Right lobe of liver (tissue), 6 donors: Measurements from ENCODE around the gene SERPINB13. TPM values are rescaled to one million over a fixed set of nuclear protein-coding genes. Genes with fewer than 3 reads are reported as not detected.

Experiments
- ATAC-seq, 4 donors: fragments of 200-7000 bp; cut with Tn5 transposase; one replicate each; pipeline ENCODE4 v1.9.1; 2020; ENCODE audit warnings: mild to moderate bottlenecking in 4 of 4, moderate library complexity in 4 of 4
- DNase-seq, 3 donors: peaks; one replicate each; pipeline ENCODE4 v3.0.0-alpha.2; 2020
- H3K27ac ChIP-seq, 3 donors: fragments of 200-600 bp; one replicate each; pipeline ENCODE4 v1.8.0; 2022
- H3K27me3 ChIP-seq, 2 donors: fragments of 200-600 bp; one replicate each; pipeline ENCODE4 v1.8.0; 2022
- H3K36me3 ChIP-seq, 4 donors: fragments of 200-600 bp; sonication (generic) in 1 of 4; one replicate each; pipeline versions ENCODE4 v1.5.1 to v1.8.0; 2017 to 2022; ENCODE audit warnings: control low read depth in 1 of 4
- H3K4me1 ChIP-seq, 4 donors: fragments of 200-600 bp; sonication (generic) in 1 of 4; one replicate each; pipeline versions ENCODE4 v1.5.1 to v1.8.0; 2017 to 2022; ENCODE audit warnings: control low read depth in 1 of 4
- H3K4me3 ChIP-seq, 3 donors: fragments of 200-600 bp; one replicate each; pipeline ENCODE4 v1.8.0; 2022
- H3K9me3 ChIP-seq, 4 donors: fragments of 200-600 bp; sonication (generic) in 1 of 4; one replicate each; pipeline versions ENCODE4 v1.5.1 to v1.8.0; 2017 to 2022; ENCODE audit warnings: control low read depth in 1 of 4
- POLR2A ChIP-seq: fragments of 450-650 bp; IDR thresholded peaks from one replicate; pipeline ENCODE4 v1.6.1; 2017; ENCODE audit warnings: antibody characterized with exemption, mild to moderate bottlenecking
- WGBS: methylation state at CpG from one replicate; pipeline ENCODE4 v1.1.6; 2018; ENCODE audit warnings: low coverage, low lambda C conversion rate; ENCODE audit not compliant: insufficient coverage; ENCODE audit errors: missing lambda C conversion rate; 5-methylcytosine and 5-hydroxymethylcytosine counted together
- intact Hi-C, 2 donors: fragments of 100-400 bp; cut with DNase I; formaldehyde crosslinking; loops; one replicate each; pipeline versions ENCODE4 v1.11.2 to v1.14.1; 2022
- total RNA-seq, 6 experiments: library from RNA; depleted of rRNA in 2 of 6; stranded (reverse); fragments of >200 nt in 2 of 6; fragmentation: NEBNext Ultra II Directional in 3 of 6; extraction: Animal tissue kit (Norgen Biotek cat#: 25700) in 3 of 6; gene quantifications; one replicate each; pipeline versions ENCODE4 v1.1.0 to v1.2.4, GENCODE V29; 2016 to 2023
- TF ChIP-seq, protein P1 (sequence below), 4 donors: fragments of 200-600 bp in 3 of 4; fragments of 450-650 bp in 1 of 4; IDR thresholded peaks; one replicate each; pipeline versions ENCODE4 v1.5.1 to v1.8.0; 2016 to 2022; ENCODE audit warnings: antibody characterized with exemption in 4 of 4, mild to moderate bottlenecking in 2 of 4
- donor health status: DM: no; HTN: yes; CAD: no.
- donor health status: DM: no; HTN: no; CAD: no.
- donor health status: DM: no; HTN: no; CAD: no.
- donor health status: DM: no; HTN: yes; CAD: no.
- donor health status: DM: no; HTN: yes; CAD: no.

The SERPINB13 gene
- total RNA-seq, 6 experiments from 2014 or later = not detected

DNA sequence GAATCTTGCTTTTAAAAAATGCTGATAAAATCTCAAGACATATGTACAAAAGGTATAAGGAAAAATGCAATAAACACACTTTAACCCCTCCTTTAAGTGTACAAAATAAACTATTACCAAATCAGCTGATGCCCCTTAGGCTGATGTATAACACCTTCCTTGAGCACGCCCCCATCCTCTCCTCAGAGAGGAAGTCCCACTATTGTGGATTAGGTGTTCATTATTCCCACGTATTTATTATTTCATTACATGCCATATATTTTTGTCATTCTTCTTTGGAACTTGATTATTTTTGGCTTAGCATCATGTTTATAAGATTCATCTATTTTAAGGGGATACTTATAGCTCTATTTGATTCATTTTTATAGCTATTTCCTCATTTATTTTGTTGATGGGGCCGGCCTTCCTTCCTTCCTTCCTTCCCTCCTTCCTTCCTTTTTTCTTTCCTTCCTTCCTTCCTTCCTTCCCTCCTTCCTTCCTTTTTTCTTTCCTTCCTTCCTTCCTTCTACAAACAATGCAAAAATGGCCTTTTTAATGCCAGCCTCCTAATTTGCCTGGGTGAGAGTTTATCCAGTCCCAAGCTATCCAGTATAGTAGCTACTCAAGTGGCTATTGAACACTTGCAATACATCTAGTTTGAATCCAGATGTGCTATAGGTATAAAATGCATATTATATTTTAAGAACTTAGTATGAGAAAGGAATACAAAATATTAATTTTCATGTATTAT lies 4.0 kb downstream of the SERPINB13 start:
- intact Hi-C loops = no loop called here
- Histone ChIP-seq H3K4me3 (no peak overlapping the region), H3K4me1 (no peaks in the 10 kb centered on the region), H3K9me3 (no peaks in the 10 kb centered on the region), H3K27me3 (no peaks in the 10 kb centered on the region), H3K27ac (no peak overlapping the region), H3K36me3 (no peaks in the 10 kb centered on the region)
- no peak for ATAC-seq
- DNase-seq = no peak
- WGBS = 72% methylated on average over 3 of the region's 3 CpGs
- TF ChIP-seq POLR2A = no peak
- TF ChIP-seq, protein P1, sequence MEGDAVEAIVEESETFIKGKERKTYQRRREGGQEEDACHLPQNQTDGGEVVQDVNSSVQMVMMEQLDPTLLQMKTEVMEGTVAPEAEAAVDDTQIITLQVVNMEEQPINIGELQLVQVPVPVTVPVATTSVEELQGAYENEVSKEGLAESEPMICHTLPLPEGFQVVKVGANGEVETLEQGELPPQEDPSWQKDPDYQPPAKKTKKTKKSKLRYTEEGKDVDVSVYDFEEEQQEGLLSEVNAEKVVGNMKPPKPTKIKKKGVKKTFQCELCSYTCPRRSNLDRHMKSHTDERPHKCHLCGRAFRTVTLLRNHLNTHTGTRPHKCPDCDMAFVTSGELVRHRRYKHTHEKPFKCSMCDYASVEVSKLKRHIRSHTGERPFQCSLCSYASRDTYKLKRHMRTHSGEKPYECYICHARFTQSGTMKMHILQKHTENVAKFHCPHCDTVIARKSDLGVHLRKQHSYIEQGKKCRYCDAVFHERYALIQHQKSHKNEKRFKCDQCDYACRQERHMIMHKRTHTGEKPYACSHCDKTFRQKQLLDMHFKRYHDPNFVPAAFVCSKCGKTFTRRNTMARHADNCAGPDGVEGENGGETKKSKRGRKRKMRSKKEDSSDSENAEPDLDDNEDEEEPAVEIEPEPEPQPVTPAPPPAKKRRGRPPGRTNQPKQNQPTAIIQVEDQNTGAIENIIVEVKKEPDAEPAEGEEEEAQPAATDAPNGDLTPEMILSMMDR (IDR thresholded peaks at IDR 0.05) = no peak

DNA sequence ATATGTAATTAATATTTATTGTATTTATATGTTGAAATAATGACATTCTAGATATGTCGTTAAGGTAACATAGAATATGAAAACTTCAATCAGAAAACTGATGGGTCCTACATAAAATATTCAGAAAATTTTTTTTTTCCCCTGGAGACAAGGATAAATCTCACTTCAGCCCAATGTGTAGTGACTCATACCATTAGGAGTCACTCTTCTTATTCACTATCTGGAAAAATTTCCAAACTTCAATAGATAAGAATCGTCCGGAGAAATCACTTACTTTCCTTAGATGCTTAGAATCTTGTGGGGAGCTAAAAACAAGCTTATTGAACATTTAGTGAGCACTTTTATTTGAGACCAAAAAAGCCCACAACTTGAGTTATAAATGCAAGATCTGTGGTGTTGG lies 4.6 kb downstream of the SERPINB13 start:
- no peaks in the 10 kb centered on the region for H3K4me1 ChIP-seq
- H3K27me3 ChIP-seq = no peaks in the 10 kb centered on the region
- intact Hi-C loops = no loop called here
- no peaks in the 10 kb centered on the region for H3K9me3 ChIP-seq
- H3K36me3 ChIP-seq = no peaks in the 10 kb centered on the region
- ATAC-seq = no peak
- no peak overlapping the region for H3K4me3 ChIP-seq
- 57% methylated on average over 3 of the region's 3 CpGs for WGBS
- no peak overlapping the region for H3K27ac ChIP-seq
- DNase-seq = no peak
- no peak for TF ChIP-seq POLR2A
- TF ChIP-seq, protein P1 (IDR thresholded peaks at IDR 0.05) = no peak

DNA sequence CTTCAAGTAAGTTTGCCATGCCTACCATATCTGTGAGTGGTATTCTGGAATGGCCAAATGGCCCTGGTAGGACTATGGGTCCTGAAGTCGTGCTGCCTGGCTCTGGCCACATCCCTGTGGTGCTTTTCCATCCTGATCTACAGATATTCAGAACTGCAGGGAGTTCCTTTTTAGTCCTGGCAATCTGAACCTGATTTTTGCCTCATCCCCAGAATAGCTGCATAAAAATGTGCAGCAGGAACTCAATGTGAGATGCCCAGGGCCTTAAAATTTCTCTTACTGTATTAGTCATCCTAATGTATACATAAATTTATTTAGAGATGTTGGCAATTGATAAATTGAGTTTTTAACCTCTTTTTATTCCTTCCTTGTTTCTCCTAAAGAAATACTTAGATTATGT lies 5.3 kb downstream of the SERPINB13 start:
- no peak overlapping the region for H3K4me3 ChIP-seq
- no peak overlapping the region for H3K27ac ChIP-seq
- H3K36me3 ChIP-seq = no peaks in the 10 kb centered on the region
- H3K4me1 ChIP-seq = no peaks in the 10 kb centered on the region
- TF ChIP-seq, protein P1 (IDR thresholded peaks at IDR 0.05) = no peak
- no peak for TF ChIP-seq POLR2A
- 60% methylated on average over 1 of the region's 1 CpG for WGBS
- no peaks in the 10 kb centered on the region for H3K27me3 ChIP-seq
- DNase-seq (no peak), ATAC-seq (no peak)
- intact Hi-C loops = no loop called here
- H3K9me3 ChIP-seq = no peaks in the 10 kb centered on the region

DNA sequence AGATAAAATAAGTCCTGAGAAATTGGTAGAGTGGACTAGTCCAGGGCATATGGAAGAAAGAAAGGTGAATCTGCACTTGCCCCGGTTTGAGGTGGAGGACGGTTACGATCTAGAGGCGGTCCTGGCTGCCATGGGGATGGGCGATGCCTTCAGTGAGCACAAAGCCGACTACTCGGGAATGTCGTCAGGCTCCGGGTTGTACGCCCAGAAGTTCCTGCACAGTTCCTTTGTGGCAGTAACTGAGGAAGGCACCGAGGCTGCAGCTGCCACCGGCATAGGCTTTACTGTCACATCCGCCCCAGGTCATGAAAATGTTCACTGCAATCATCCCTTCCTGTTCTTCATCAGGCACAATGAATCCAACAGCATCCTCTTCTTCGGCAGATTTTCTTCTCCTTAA lies 9.8 kb downstream of the SERPINB13 start:
- H3K4me3 ChIP-seq = no peak overlapping the region
- no peaks in the 10 kb centered on the region for H3K36me3 ChIP-seq
- H3K4me1 ChIP-seq = no peaks in the 10 kb centered on the region
- intact Hi-C loops = no loop called here
- ATAC-seq (no peak), DNase-seq (no peak)
- 75% methylated on average over 6 of the region's 14 CpGs for whole genome bisulfite sequencing
- H3K27ac ChIP-seq = no peak overlapping the region
- TF ChIP-seq, protein P1 (IDR thresholded peaks at IDR 0.05) = no peak
- no peaks in the 10 kb centered on the region for H3K9me3 ChIP-seq
- no peaks in the 10 kb centered on the region for H3K27me3 ChIP-seq

DNA sequence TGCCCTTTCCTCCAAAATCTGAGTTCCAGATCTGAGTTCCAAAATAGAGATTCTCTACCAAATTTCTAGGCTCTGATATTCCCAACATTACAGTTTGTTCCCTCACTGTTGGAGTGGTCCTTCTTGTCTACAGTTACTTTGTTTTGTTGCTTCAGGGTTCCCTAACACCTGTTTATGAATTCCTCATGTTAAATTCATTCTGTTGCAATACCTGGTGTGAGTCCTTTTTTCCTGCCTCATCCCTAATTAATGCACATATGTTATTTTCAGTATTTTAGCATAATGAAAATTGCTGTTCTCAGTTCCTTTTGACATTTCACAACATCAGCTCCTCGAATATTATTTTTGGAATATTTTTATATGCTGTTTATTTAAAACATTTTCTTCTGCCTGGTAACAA lies 16.2 kb downstream of the SERPINB13 start:
- Histone ChIP-seq H3K9me3 (no peaks in the 10 kb centered on the region), H3K4me1 (no peaks in the 10 kb centered on the region), H3K27ac (no peak overlapping the region), H3K27me3 (no peaks in the 10 kb centered on the region), H3K4me3 (no peak overlapping the region), H3K36me3 (no peaks in the 10 kb centered on the region)
- no peak for DNase-seq
- ATAC-seq = no peak
- intact Hi-C loops = no loop called here
- 35% methylated on average over 1 of the region's 1 CpG for WGBS
- TF ChIP-seq POLR2A = no peak
- TF ChIP-seq, protein P1 (IDR thresholded peaks at IDR 0.05) = no peak
